Vagina (tissue), 2 donors: Measurements from ENCODE around the gene PMM2. TPM values are rescaled to one million over a fixed set of nuclear protein-coding genes. Genes with fewer than 3 reads are reported as not detected.

Experiments used
- DNase-seq, 2 donors: peaks; one replicate each; pipeline ENCODE4 v3.0.0-alpha.2; 2017; ENCODE audit errors: extremely low spot score in 2 of 2
- H3K27ac ChIP-seq: fragments of 200-600 bp; sonication (generic); one replicate; pipeline ENCODE4 v1.5.1; 2019
- H3K27me3 ChIP-seq: fragments of 200-600 bp; sonication (generic); one replicate; pipeline ENCODE4 v1.5.1; 2019
- H3K36me3 ChIP-seq, 2 donors: fragments of 200-600 bp; sonication (generic); one replicate each; pipeline ENCODE4 v1.5.1; 2017 to 2019
- H3K4me1 ChIP-seq: fragments of 200-600 bp; sonication (generic); one replicate; pipeline ENCODE4 v1.5.1; 2019
- H3K4me3 ChIP-seq, 2 donors: fragments of 200-600 bp; sonication (generic); 1 replicate in 1 of 2; 2 replicates in 1 of 2; pipeline ENCODE4 v1.5.1; 2016 to 2019
- H3K9me3 ChIP-seq: fragments of 200-600 bp; sonication (generic); one replicate; pipeline ENCODE4 v1.5.1; 2019
- POLR2A ChIP-seq, 2 donors: fragments of 450-650 bp; IDR thresholded peaks; one replicate each; pipeline ENCODE4 v1.6.1; 2017; ENCODE audit warnings: antibody characterized with exemption in 2 of 2, mild to moderate bottlenecking in 2 of 2, moderate library complexity in 2 of 2
- POLR2AphosphoS5 ChIP-seq, 2 donors: sonication (generic); formaldehyde crosslinking; IDR thresholded peaks; one replicate each; pipeline ENCODE4 v1.9.0; 2017; ENCODE audit warnings: antibody characterized with exemption in 2 of 2, mild to moderate bottlenecking in 2 of 2, low read depth in 1 of 2; ENCODE audit not compliant: insufficient read depth in 1 of 2
- intact Hi-C: fragments of 100-400 bp; cut with DNase I; formaldehyde crosslinking; loops from one replicate; pipeline ENCODE4 v1.15.1; 2023
- total RNA-seq: library from RNA; depleted of rRNA; stranded (reverse); fragments of >200 nt; gene quantifications from one replicate; pipeline ENCODE4 v1.2.3, GENCODE V29; 2016
- TF ChIP-seq, protein P1 (sequence below), 3 experiments: fragments of 450-650 bp in 2 of 3; fragments of 200-600 bp in 1 of 3; sonication (generic) in 1 of 3; IDR thresholded peaks; one replicate each; pipeline ENCODE4 v1.5.1; 2017 to 2019; ENCODE audit warnings: antibody characterized with exemption in 3 of 3, mild to moderate bottlenecking in 2 of 3, moderate library complexity in 2 of 3

PMM2 gene
- total RNA-seq, 1 donor from 2014 or later = 21.4 TPM

DNA sequence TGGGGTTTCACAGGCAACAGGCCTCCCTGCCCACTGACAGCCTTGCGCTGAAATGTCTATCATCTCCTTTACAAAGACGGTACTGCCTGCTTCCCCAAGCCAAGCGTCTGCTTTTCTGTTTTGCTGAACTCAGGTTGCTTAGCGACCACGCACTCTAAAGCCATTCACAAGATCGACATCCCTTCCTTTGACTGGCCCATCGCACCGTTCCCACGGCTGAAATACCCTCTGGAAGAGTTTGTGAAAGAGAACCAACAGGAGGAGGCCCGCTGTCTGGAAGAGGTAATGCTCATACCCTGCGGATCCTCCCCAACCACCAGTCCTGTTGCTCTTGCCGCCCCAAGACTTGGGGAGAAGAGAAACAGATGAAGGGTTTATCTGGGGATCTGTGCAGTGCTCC, 28.9 kb upstream of the PMM2 start:
- Histone ChIP-seq H3K27ac (no peak overlapping the region), H3K27me3 (no peaks in the 10 kb centered on the region), H3K36me3 (no peaks in the 10 kb centered on the region), H3K4me1 (no peaks in the 10 kb centered on the region), H3K9me3 (no peaks in the 10 kb centered on the region), H3K4me3 (no peak overlapping the region)
- intact Hi-C loops = no loop called here
- DNase-seq = no peak
- no peak for TF ChIP-seq POLR2AphosphoS5 (IDR thresholded peaks at IDR 0.05; ENCODE audit: insufficient read depth in 1 of 2, low read depth in 1 of 2)
- TF ChIP-seq, protein P1, sequence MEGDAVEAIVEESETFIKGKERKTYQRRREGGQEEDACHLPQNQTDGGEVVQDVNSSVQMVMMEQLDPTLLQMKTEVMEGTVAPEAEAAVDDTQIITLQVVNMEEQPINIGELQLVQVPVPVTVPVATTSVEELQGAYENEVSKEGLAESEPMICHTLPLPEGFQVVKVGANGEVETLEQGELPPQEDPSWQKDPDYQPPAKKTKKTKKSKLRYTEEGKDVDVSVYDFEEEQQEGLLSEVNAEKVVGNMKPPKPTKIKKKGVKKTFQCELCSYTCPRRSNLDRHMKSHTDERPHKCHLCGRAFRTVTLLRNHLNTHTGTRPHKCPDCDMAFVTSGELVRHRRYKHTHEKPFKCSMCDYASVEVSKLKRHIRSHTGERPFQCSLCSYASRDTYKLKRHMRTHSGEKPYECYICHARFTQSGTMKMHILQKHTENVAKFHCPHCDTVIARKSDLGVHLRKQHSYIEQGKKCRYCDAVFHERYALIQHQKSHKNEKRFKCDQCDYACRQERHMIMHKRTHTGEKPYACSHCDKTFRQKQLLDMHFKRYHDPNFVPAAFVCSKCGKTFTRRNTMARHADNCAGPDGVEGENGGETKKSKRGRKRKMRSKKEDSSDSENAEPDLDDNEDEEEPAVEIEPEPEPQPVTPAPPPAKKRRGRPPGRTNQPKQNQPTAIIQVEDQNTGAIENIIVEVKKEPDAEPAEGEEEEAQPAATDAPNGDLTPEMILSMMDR (IDR thresholded peaks at IDR 0.05) = no peak
- TF ChIP-seq POLR2A (IDR thresholded peaks at IDR 0.05) = no peak

DNA sequence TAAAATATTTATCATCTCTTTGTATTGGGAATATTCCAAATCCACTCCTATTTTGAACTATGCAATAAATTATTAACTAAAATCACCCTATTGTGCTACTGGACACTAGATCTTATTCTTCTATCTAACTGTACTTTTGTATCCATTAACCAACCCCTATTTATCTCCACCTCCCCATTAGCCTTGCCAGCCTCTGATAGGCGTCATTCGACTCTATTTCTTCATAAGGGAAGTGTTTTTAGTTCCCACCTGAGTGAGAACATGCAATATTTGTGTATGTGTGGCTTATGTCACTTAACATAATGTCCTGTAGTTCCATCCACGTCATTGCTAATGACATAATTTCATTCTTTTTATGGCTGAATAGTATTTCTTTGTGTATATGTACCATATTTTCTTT, 24.1 kb upstream of the PMM2 start:
- Histone ChIP-seq H3K4me3 (no peak overlapping the region), H3K27ac (no peak overlapping the region), H3K36me3 (no peaks in the 10 kb centered on the region), H3K9me3 (no peaks in the 10 kb centered on the region), H3K4me1 (no peaks in the 10 kb centered on the region), H3K27me3 (no peaks in the 10 kb centered on the region)
- no peak for DNase-seq
- no peak for TF ChIP-seq POLR2AphosphoS5 (IDR thresholded peaks at IDR 0.05; ENCODE audit: insufficient read depth in 1 of 2, low read depth in 1 of 2)
- TF ChIP-seq, protein P1 (IDR thresholded peaks at IDR 0.05) = no peak
- TF ChIP-seq POLR2A (IDR thresholded peaks at IDR 0.05) = no peak
- intact Hi-C loops = no loop called here

DNA sequence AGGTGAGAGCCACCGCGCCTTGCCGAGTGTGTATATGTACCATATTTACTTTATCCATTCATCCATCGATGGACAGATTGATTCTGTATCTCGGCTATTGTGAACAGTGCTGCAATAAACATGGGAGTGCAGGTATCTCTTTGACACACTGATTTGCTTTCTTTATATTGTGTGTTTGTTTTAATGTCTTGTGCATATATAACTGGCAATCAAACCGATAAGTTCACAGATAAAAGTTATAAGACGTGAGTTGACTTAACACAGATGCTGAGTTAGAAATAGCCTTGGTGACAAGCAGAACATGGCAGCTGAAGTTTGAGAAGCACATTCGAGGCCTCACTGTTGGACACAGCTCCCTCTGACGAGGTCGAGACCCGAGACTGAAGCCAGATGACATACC, 23.4 kb upstream of the PMM2 start:
- H3K9me3 ChIP-seq = no peaks in the 10 kb centered on the region
- TF ChIP-seq POLR2AphosphoS5 (IDR thresholded peaks at IDR 0.05; ENCODE audit: insufficient read depth in 1 of 2, low read depth in 1 of 2) (no peak), POLR2A (IDR thresholded peaks at IDR 0.05) (no peak)
- TF ChIP-seq, protein P1 (IDR thresholded peaks at IDR 0.05) = no peak
- DNase-seq = no peak
- no peaks in the 10 kb centered on the region for H3K27me3 ChIP-seq
- H3K4me1 ChIP-seq = no peaks in the 10 kb centered on the region
- H3K27ac ChIP-seq = no peak overlapping the region
- H3K36me3 ChIP-seq = no peaks in the 10 kb centered on the region
- H3K4me3 ChIP-seq = no peak overlapping the region
- intact Hi-C loops = no loop called here

DNA sequence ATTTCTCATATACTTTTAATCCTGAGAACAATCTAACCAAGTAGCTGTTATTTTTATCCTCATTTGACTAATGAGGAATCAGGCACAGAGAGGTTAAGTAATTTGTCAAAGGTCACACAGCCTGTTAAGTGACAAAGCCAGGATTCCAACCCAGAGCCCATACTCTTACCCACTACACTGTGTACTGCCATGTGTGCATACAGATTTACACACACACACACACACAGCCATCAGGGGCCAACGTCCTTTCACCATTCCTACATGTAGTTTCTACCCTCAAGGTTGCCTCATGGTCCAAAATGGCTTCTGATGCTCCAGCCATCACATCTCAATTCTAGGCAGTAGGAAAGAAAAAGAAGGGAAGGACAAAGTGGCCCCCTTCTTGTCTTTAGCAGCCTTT, 22.3 kb upstream of the PMM2 start:
- Histone ChIP-seq H3K9me3 (no peaks in the 10 kb centered on the region), H3K27ac (no peak overlapping the region), H3K4me1 (no peaks in the 10 kb centered on the region), H3K4me3 (no peak overlapping the region), H3K27me3 (no peaks in the 10 kb centered on the region), H3K36me3 (no peaks in the 10 kb centered on the region)
- no peak for DNase-seq
- TF ChIP-seq, protein P1 (IDR thresholded peaks at IDR 0.05) = no peak
- TF ChIP-seq POLR2AphosphoS5 (IDR thresholded peaks at IDR 0.05; ENCODE audit: insufficient read depth in 1 of 2, low read depth in 1 of 2) = no peak
- no peak for TF ChIP-seq POLR2A (IDR thresholded peaks at IDR 0.05)
- intact Hi-C loops = no loop called here

DNA sequence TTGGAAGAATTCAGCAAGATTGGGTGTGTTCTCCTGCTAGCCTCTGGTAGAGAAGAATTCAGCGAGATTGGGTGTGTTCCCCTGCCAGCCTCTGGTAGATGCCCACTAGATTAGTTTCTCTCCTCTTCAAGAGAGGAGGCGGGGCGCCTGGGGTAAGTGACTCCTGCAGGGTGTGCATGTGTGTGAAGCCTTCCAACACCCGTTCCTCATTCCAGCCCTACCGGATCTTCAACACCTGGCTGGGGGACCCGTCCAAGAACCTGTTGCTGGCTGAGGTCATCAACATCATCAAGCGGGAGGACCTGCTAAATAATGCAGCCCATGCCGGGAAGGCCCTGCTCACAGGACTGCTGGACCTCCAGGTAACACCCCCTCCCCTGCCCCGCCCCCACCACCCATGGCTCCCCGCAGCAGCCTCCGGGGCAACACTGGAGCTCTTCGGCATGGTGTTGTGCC, 21.5 kb upstream of the PMM2 start:
- TF ChIP-seq POLR2A (IDR thresholded peaks at IDR 0.05) (no peak), POLR2AphosphoS5 (IDR thresholded peaks at IDR 0.05; ENCODE audit: insufficient read depth in 1 of 2, low read depth in 1 of 2) (no peak)
- TF ChIP-seq, protein P1 (IDR thresholded peaks at IDR 0.05) = no peak
- H3K9me3 ChIP-seq = no peaks in the 10 kb centered on the region
- H3K4me3 ChIP-seq = no peak overlapping the region
- H3K27me3 ChIP-seq = no peaks in the 10 kb centered on the region
- intact Hi-C loops = no loop called here
- no peaks in the 10 kb centered on the region for H3K4me1 ChIP-seq
- no peak for DNase-seq
- H3K27ac ChIP-seq = no peak overlapping the region
- no peaks in the 10 kb centered on the region for H3K36me3 ChIP-seq
